Left colon (tissue), 2 donors: ENCODE results near the gene BLNK. TPM values are rescaled to one million over a fixed set of nuclear protein-coding genes. Genes with fewer than 3 reads are reported as not detected.
"Not testable (repeated sequence)": the region's sequence is repeated elsewhere in the genome, so short reads cannot be mapped to it uniquely, and the experiment has no call there.

Experiments
- ATAC-seq: fragments of 200-7000 bp; cut with Tn5 transposase; one replicate; pipeline ENCODE4 v1.9.1; 2020; ENCODE audit warnings: mild to moderate bottlenecking, moderate library complexity
- DNase-seq, 2 donors: peaks; one replicate each; pipeline ENCODE4 v3.0.0-alpha.2; 2020
- intact Hi-C, 2 donors: fragments of 100-400 bp; cut with DNase I in 1 of 2; cut with micrococcal nuclease in 1 of 2; formaldehyde crosslinking; loops; one replicate each; pipeline versions ENCODE4 v1.11.2 to v1.14.0; 2022; cut with DNase I, micrococcal nuclease
- total RNA-seq, 2 donors: library from RNA; stranded (reverse); fragmentation: NEBNext Ultra II Directional; extraction: Animal tissue kit (Norgen Biotek cat#: 25700); gene quantifications; one replicate each; pipeline ENCODE4 v1.2.1, GENCODE V29; 2021
- donor health status: DM: no; HTN: no; CAD: no.
- donor health status: DM: yes; HTN: yes; CAD: no.

BLNK gene
- total RNA-seq, 2 donors from 2014 or later: 22.1 to 24.9 TPM

- ATAC-seq: no peak
- DNase-seq: no peak
- intact Hi-C loops: no loop called here
Measured at GRCh38 chr10:96205580-96205979, 65.8 kb downstream of the BLNK start.

- DNase-seq (no peak), ATAC-seq (no peak)
- intact Hi-C loops: no loop called here
Measured at GRCh38 chr10:96201525-96201924, 69.8 kb downstream of the BLNK start.

GRCh38 chr10:96189505-96189904 is 81.9 kb downstream of the BLNK start:
- intact Hi-C loops, DNase-seq, ATAC-seq: not testable (repeated sequence)

GRCh38 chr10:96188916-96189315 is 82.5 kb downstream of the BLNK start:
- DNase-seq: no peak
- ATAC-seq: no peak
- intact Hi-C loops: no loop called here

DNA sequence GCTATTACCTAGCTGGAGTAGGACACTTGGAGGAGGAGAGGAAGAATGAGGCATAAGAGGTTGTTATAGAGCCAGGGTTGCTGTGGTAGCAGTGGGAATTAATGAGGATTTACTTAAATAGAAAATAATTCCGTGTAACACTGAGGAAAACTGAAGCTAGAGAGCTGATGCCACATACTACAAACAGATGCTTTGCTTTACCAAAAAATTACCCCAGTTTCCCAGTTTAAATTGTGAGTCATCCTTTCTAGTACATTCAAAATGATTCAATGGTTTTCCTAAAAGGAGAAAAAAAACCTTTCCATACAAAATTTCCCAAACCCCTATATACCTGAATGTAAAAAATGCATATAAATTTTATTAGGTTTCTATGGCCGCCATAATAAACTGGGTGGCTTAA is 82.9 kb downstream of the BLNK start:
- intact Hi-C loops: no loop called here
- no peak for DNase-seq
- no peak for ATAC-seq

DNA sequence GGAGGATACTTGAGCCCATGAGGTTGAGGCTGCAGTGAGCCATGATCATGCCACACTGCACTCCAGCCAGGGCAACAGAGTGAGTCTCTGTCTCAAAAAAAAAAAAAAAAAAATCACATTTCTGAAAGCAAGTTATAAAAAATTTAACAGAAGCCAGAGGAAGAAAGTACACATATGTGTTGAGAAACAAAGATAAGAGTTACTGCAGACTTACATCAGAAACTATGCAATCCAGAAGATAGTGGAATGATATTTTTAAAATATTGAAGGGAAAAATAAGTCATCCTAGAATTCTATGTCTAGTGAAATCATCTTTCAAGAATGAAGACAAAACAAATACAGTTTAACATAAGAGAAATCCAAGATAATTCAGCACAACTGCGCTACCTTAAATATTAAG is 94.4 kb downstream of the BLNK start:
- intact Hi-C loops: no loop called here

DNA sequence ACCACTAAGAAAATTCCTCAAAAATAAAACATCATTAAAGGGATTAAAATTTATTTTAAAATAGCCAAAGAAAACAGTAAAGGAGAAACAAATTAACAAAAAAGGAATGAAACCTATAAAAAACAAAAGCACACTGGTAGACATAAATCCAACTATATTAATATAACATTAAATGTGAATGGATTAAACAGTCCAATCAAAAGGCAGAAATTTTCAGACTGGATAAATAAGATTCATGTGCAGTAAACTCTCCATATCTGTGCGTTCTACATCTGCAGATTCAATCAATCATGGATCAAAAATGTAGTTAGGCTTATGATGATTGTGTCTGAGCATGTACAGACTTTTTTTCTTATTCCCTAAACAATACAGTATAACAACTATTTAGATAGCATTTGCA is 98.7 kb downstream of the BLNK start:
- intact Hi-C loops: no loop called here
- ATAC-seq: no peak
- DNase-seq: no peak

More for the DNA sequence above, 94.4 kb downstream of the BLNK start:
- DNase-seq (no peak), ATAC-seq (no peak)

DNA sequence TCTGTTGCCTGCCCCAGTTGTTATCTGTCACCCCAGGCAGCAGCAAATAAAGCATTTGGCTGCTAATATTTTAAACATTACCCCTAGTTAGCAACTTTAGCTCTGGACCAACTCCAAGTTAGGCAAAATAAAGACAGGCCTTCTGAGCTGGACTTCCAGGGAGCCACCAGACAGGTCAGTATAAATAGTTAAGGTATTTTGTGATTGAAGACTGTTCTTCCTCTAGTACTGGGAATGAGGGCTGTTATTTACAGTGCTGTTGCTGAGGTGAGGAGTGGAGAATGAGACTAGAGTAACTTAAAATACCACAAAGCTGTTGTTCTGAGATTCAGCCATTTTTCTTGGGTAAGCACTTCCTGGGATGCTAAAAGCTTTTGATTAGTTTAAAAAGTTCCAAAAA is 101.1 kb downstream of the BLNK start:
- DNase-seq (no peak), ATAC-seq (no peak)
- intact Hi-C loops: no loop called here

DNA sequence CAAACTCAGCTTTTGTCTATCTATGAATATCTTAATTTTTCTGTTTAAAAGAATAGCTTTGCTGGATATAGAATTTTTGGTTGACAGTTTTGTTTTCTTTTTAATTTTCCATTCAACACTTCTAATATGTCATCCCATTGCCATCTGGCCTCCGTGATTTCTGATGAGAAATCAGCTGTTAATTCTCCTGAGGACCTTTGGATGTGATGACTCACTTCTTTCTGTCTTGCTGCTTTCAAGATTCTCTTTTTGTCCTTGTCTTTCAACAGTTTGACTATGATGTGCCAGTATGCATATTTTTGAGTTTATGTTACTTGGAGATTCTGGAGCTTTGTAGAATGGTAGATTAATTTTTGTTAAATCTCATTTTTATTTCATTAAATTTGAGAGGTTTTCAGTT is 102.8 kb downstream of the BLNK start:
- intact Hi-C loops: no loop called here
- ATAC-seq (no peak), DNase-seq (no peak)

DNA sequence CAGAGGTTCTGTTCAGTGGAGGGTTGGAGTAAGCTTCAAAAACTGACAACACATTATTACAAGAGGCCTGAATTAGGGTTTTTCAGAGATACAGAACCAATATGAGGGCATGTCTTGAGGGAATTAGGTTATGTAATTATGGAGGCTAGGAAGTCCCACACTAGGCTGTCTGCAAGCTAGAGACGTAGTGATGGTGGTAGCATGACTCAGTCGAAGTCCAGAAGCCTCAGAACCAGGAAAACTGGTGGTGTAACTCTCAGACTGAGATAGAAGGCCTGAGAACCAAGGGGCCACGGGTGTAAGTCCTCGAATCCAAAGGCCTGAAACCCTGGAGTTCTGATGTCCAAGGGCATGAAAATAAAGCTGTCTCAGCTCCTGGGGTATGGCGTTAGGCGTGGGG is 105.6 kb downstream of the BLNK start:
- no peak for ATAC-seq
- intact Hi-C loops: no loop called here
- DNase-seq: no peak

- intact Hi-C loops: no loop called here
- ATAC-seq (no peak), DNase-seq (no peak)
Measured at GRCh38 chr10:96153070-96153469, 118.3 kb downstream of the BLNK start.

DNA sequence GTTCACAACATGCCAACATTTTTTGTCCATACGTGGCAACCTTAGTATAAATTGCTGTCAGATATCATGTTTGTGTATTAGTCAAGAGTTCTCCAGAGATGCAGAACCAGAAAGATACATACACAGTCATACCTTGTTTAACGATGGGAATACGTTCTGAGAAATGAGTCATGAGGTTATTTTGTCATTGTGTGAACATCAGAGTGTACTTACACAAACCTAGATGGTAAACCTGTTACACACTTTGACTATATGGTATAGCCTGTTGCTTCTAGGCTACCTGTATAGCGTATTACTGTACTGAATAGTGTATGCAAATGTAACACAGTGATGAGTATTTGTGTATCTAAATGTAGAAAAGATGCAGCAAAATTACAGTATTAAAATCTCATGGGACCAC is 118.9 kb downstream of the BLNK start:
- intact Hi-C loops: no loop called here
- no peak for ATAC-seq
- no peak for DNase-seq

Other genes with a start within 250 kb of the BLNK start
- 1 to 10 TPM; 5.9 to 6.4 TPM for gene CCNJ, start 228.0 kb downstream of the BLNK start, total RNA-seq
- gene ZNF518A, start 141.3 kb downstream of the BLNK start, total RNA-seq: 10 to 100 TPM; 37.6 to 39.6 TPM
- not detected for gene DNTT, start 32.9 kb upstream of the BLNK start, total RNA-seq
- not detected for gene OPALIN, start 87.4 kb upstream of the BLNK start, total RNA-seq
- under 1 TPM; 0.34 to 0.37 TPM for gene TLL2, start 242.4 kb upstream of the BLNK start, total RNA-seq